Measurements from ENCODE around the gene MIPOL1. TPM values are rescaled to one million over a fixed set of nuclear protein-coding genes. Genes with fewer than 3 reads are reported as not detected.

MIPOL1 gene
- total and polyA plus RNA-seq, 2 of the 13 experiments (the other 11 are each of a cell fraction or from before 2014, with no cell fraction given): 8.6 to 34.2 TPM

GRCh38 chr14:37328673-37329072, 130.9 kb downstream of the MIPOL1 start (continued):
- TF ChIP-seq TRIM24 (CRISPR knock-in tag; IDR thresholded peaks at IDR 0.05): no peak
- no peak for TF ChIP-seq ISL2 (CRISPR knock-in tag; IDR thresholded peaks at IDR 0.05)
- peak; percentile 16; the same call in 1 of the 2 replicates for TF ChIP-seq POGK (CRISPR knock-in tag; conservative IDR thresholded peaks at IDR 0.05)
- TF ChIP-seq ZNF207 (IDR thresholded peaks at IDR 0.05; ENCODE audit: borderline replicate concordance): no peak
- no peak for TF ChIP-seq SRF (IDR thresholded peaks at IDR 0.05; ENCODE audit: low read depth, low read length)
- peak; percentile 75 for TF ChIP-seq ELF4 (CRISPR knock-in tag; IDR thresholded peaks at IDR 0.05; ENCODE audit: borderline replicate concordance)
- TF ChIP-seq ATF4 (CRISPR knock-in tag; IDR thresholded peaks at IDR 0.05): peak in 1 of 2 experiments; percentile 39; a peak in 1 of 4 replicates

- CTCF ChIA-PET (ENCODE audit: low intra/inter-chr PET ratio, low total read pairs): interaction anchor here (1.0 kb wide), 1 partner anchor 218 kb away, joined by 3 read pairs; no protein-coding TSS in a partner anchor
- POLR2A ChIA-PET: interaction anchor here (0.8 to 2.5 kb wide), 8 partner anchors 11 to 368 kb away, joined by 3 to 16 read pairs (median 4); partner anchors contain the start of genes FOXA1 and TTC6
- Histone ChIP-seq H4K20me1 (ENCODE audit: insufficient read depth, low read length) (no peaks in the 10 kb centered on the region), H3K27ac (ENCODE audit: extremely low read length, insufficient read depth, low read length) (peak overlapping the region; percentile 57), H3K36me3 (replicated peaks in 1 of 2; ENCODE audit: control insufficient read depth in 1 of 2, insufficient read depth in 2 of 2, low read length in 2 of 2) (no peaks in the 10 kb centered on the region), H3K4me1 (ENCODE audit: insufficient read depth, low read length) (peaks cover 30% of the 10 kb centered on the region), H3K4me2 (ENCODE audit: low read depth, low read length) (peak overlapping the region; percentile 53), H3K27me3 (ENCODE audit: control insufficient read depth in 1 of 2, insufficient read depth in 2 of 2, low read length in 2 of 2) (no peaks in the 10 kb centered on the region), H3K79me2 (ENCODE audit: insufficient read depth, low read length) (no peaks in the 10 kb centered on the region), H3K9ac (ENCODE audit: insufficient read depth, low read depth, low read length) (no peak overlapping the region), H3K4me3 (replicated peaks in 1 of 3; ENCODE audit: insufficient read depth in 1 of 3, low read depth in 2 of 3, low read length in 3 of 3) (peak overlapping the region in 2 of 3 experiments; percentile 23 to 26; a peak in 3 of 6 replicates), H3K9me3 (ENCODE audit: low read length) (peaks cover 8% of the 10 kb centered on the region), H2AFZ (ENCODE audit: low read length) (no peak overlapping the region)
- FAIRE-seq: peak; percentile 39
- BruUV-seq (replicated peaks): no TSS peak
- ATAC-seq: peak; percentile 98
- peak; percentile 92 for DNase-seq (ENCODE audit: low spot score)
- in situ Hi-C loops (cut with HindIII; ENCODE audit: extremely low pct_ligation_motif_present, low pct_unique_long_range_greater_than_20kb) (no loop called here), intact Hi-C loops (cut with micrococcal nuclease; ENCODE audit: unreplicated experiment) (loop anchor here (1.0 to 2.0 kb wide), 5 partner anchors 77 to 267 kb away; no protein-coding TSS in a partner anchor)
- 9% methylated on average over 2 of the region's 2 CpGs for WGBS (ENCODE audit: low lambda C conversion rate)
- TF ChIP-seq SATB2 (CRISPR knock-in tag; IDR thresholded peaks at IDR 0.05): 0 out of 2 replicates have a peak, but pooled peaks have one; percentile 36
- no peak for TF ChIP-seq FOXM1 (CRISPR knock-in tag; IDR thresholded peaks at IDR 0.05)
- TF ChIP-seq WIZ (CRISPR knock-in tag; IDR thresholded peaks at IDR 0.05): no peak
- peak; percentile 41 for TF ChIP-seq THAP11 (CRISPR knock-in tag; IDR thresholded peaks at IDR 0.05)
- TF ChIP-seq ZNF784 (CRISPR knock-in tag; IDR thresholded peaks at IDR 0.05; ENCODE audit: borderline replicate concordance): no peak
- TF ChIP-seq ZBTB46 (CRISPR knock-in tag; IDR thresholded peaks at IDR 0.05; ENCODE audit: borderline replicate concordance): no peak
- peak; percentile 30 for TF ChIP-seq POGZ (CRISPR knock-in tag; IDR thresholded peaks at IDR 0.05)
- no peak for TF ChIP-seq MAX (IDR thresholded peaks at IDR 0.05)
- TF ChIP-seq SP4 (CRISPR knock-in tag; IDR thresholded peaks at IDR 0.05): no peak
- TF ChIP-seq ZNF619 (CRISPR knock-in tag; IDR thresholded peaks at IDR 0.05): no peak
Observed at GRCh38 chr14:37329189-37330001, 131.7 kb downstream of the MIPOL1 start.
